ENCODE measurements around the gene ENOSF1. TPM values are rescaled to one million over a fixed set of nuclear protein-coding genes. Genes with fewer than 3 reads are reported as not detected.

The ENOSF1 gene
- total and polyA plus RNA-seq, 2 of the 13 experiments (the other 11 are each of a cell fraction or from before 2014, with no cell fraction given) = 37.6 to 40.1 TPM

- TF ChIP-seq HBP1 (CRISPR knock-in tag; IDR thresholded peaks at IDR 0.05; ENCODE audit: low read depth) (no peak), ZNF558 (CRISPR knock-in tag; IDR thresholded peaks at IDR 0.05; ENCODE audit: borderline replicate concordance) (peak; percentile 47; the same call in 1 of the 2 replicates), ZBTB37 (CRISPR knock-in tag; IDR thresholded peaks at IDR 0.05) (no peak), ZNF263 (CRISPR knock-in tag; IDR thresholded peaks at IDR 0.05) (peak; percentile 57), HNF4G (IDR thresholded peaks at IDR 0.05; ENCODE audit: borderline replicate concordance, low read depth, low read length) (peak; percentile 63; the same call in 1 of the 2 replicates), HNF4G (CRISPR knock-in tag; IDR thresholded peaks at IDR 0.05; ENCODE audit: borderline replicate concordance, low read depth) (no peak), RFXAP (CRISPR knock-in tag; IDR thresholded peaks at IDR 0.05; ENCODE audit: borderline replicate concordance) (no peak), CREM (IDR thresholded peaks at IDR 0.05) (peak; percentile 50), CREM (CRISPR knock-in tag; IDR thresholded peaks at IDR 0.05) (0 out of 2 replicates have a peak, but pooled peaks have one; percentile 45), NFYB (CRISPR knock-in tag; IDR thresholded peaks at IDR 0.05) (peak; percentile 60), KLF15 (CRISPR knock-in tag; IDR thresholded peaks at IDR 0.05; ENCODE audit: borderline replicate concordance) (peak; percentile 30; the same call in 1 of the 2 replicates), ZNF616 (CRISPR knock-in tag; IDR thresholded peaks at IDR 0.05; ENCODE audit: low read depth) (no peak), ZZZ3 (CRISPR knock-in tag; IDR thresholded peaks at IDR 0.05; ENCODE audit: borderline replicate concordance) (no peak), TEAD3 (CRISPR knock-in tag; optimal IDR thresholded peaks at IDR 0.05; ENCODE audit: borderline replicate concordance) (peak; percentile 36), TFAP4 (IDR thresholded peaks at IDR 0.05; ENCODE audit: borderline replicate concordance, low read depth) (peak; percentile 81; the same call in 1 of the 2 replicates), XBP1 (CRISPR knock-in tag; IDR thresholded peaks at IDR 0.05) (0 out of 2 replicates have a peak, but pooled peaks have one; percentile 41), ATF4 (CRISPR knock-in tag; IDR thresholded peaks at IDR 0.05) (no peak), PRPF4 (IDR thresholded peaks at IDR 0.05; ENCODE audit: low read depth, low read length, poor library complexity, severe bottlenecking) (peak; percentile 13), SALL1 (CRISPR knock-in tag; IDR thresholded peaks at IDR 0.05) (peak; percentile 48), EZH2 (conservative IDR thresholded peaks at IDR 0.05; ENCODE audit: low read depth, low read length) (no peak), GFI1 (CRISPR knock-in tag; IDR thresholded peaks at IDR 0.05; ENCODE audit: borderline replicate concordance) (peak; percentile 49; the same call in 1 of the 2 replicates), GRHL1 (CRISPR knock-in tag; conservative IDR thresholded peaks at IDR 0.05) (no peak)
These were observed 54.2 kb downstream of the ENOSF1 start (continued) for GRCh38 chr18:658001-658946.

All from HepG2 (cell line).